T-helper 17 cell (primary cell): ENCODE measurements around the gene CD22. TPM values are rescaled to one million over a fixed set of nuclear protein-coding genes. Genes with fewer than 3 reads are reported as not detected.
"Not testable (repeated sequence)": the region's sequence is repeated elsewhere in the genome, so short reads cannot be mapped to it uniquely, and the experiment has no call there.

Source experiments
- ATAC-seq: fragments of 150-1000 bp; cut with Tn5 transposase; 2 replicates; pipeline ENCODE4 v1.10.0; 2021; ENCODE audit warnings: mild to moderate bottlenecking, moderate library complexity
- DNase-seq, 3 donors: peaks; one replicate each; pipeline versions ENCODE4 v3.0.0 to v3.0.0-alpha.2; 2020 to 2021
- H3K9me3 ChIP-seq: one replicate; pipeline ENCODE4 v1.7.0; 2013; ENCODE audit warnings: low read length, mild to moderate bottlenecking; ENCODE audit not compliant: control insufficient read depth, poor library complexity, severe bottlenecking
- H3K27ac Mint-ChIP-seq: one replicate; pipeline ENCODE4 v1.8.0; 2022; ENCODE audit warnings: mild to moderate bottlenecking, moderate library complexity, mixed read lengths
- H3K27me3 Mint-ChIP-seq: one replicate; pipeline ENCODE4 v1.8.0; 2022; ENCODE audit warnings: mixed read lengths
- H3K36me3 Mint-ChIP-seq: one replicate; pipeline ENCODE4 v1.8.0; 2022; ENCODE audit warnings: low read depth, mixed read lengths
- H3K4me1 Mint-ChIP-seq: one replicate; pipeline ENCODE4 v1.8.0; 2022; ENCODE audit warnings: mild to moderate bottlenecking, mixed read lengths
- H3K4me3 Mint-ChIP-seq: one replicate; pipeline ENCODE4 v1.8.0; 2022; ENCODE audit warnings: mild to moderate bottlenecking, moderate library complexity, mixed read lengths
- total RNA-seq, 4 donors: library from RNA in 2 of 4; stranded (reverse) in 2 of 4; gene quantifications; one replicate each; pipeline ENCODE4 v1.2.3 and lab custom pipeline; 2022 to 2026

Gene CD22
- total RNA-seq, 2 donors from 2014 or later, result 1.3 to 36.1 TPM

GRCh38 chr19:35365303-35365702, 36.3 kb downstream of the CD22 start:
- ATAC-seq (no peak), DNase-seq (no peak)
- no peak overlapping the region for H3K27ac Mint-ChIP-seq
- H3K4me3 Mint-ChIP-seq, result no peak overlapping the region
- peaks cover 59% of the 10 kb centered on the region for H3K27me3 Mint-ChIP-seq
- peaks cover 5% of the 10 kb centered on the region for H3K4me1 Mint-ChIP-seq
- no peaks in the 10 kb centered on the region for H3K9me3 ChIP-seq
- H3K36me3 Mint-ChIP-seq, result peaks cover 4% of the 10 kb centered on the region

GRCh38 chr19:35368378-35368777, 39.4 kb downstream of the CD22 start:
- peaks cover 5% of the 10 kb centered on the region for H3K4me1 Mint-ChIP-seq
- ATAC-seq, result no peak
- H3K27ac Mint-ChIP-seq, result no peak overlapping the region
- peaks cover 40% of the 10 kb centered on the region for H3K27me3 Mint-ChIP-seq
- no peaks in the 10 kb centered on the region for H3K9me3 ChIP-seq
- no peak for DNase-seq
- H3K36me3 Mint-ChIP-seq, result peaks cover 4% of the 10 kb centered on the region
- no peak overlapping the region for H3K4me3 Mint-ChIP-seq

GRCh38 chr19:35369522-35369921, 40.5 kb downstream of the CD22 start:
- no peaks in the 10 kb centered on the region for H3K9me3 ChIP-seq
- no peak overlapping the region for H3K4me3 Mint-ChIP-seq
- H3K27ac Mint-ChIP-seq, result no peak overlapping the region
- DNase-seq (no peak), ATAC-seq (no peak)
- H3K4me1 Mint-ChIP-seq, result peaks cover 7% of the 10 kb centered on the region
- H3K36me3 Mint-ChIP-seq, result peaks cover 4% of the 10 kb centered on the region
- peaks cover 47% of the 10 kb centered on the region for H3K27me3 Mint-ChIP-seq

- no peaks in the 10 kb centered on the region for H3K9me3 ChIP-seq
- H3K27ac Mint-ChIP-seq, result no peak within 1 kb of the TSS
- H3K4me1 Mint-ChIP-seq, result peaks cover 6% of the 10 kb centered on the region
- ATAC-seq (no peak), DNase-seq (no peak)
- H3K36me3 Mint-ChIP-seq, result peaks cover 6% of the 10 kb centered on the region
- H3K4me3 Mint-ChIP-seq, result no peak within 1 kb of the TSS
- H3K27me3 Mint-ChIP-seq, result peaks cover 44% of the 10 kb centered on the region
Observed at GRCh38 chr19:35370722-35371121, 41.7 kb downstream of the CD22 start, which contains the start of gene GPR42. Gene GPR42 (plus strand): TSS chr19:35371068. CDS start chr19:35371360, 292 bp downstream.

GRCh38 chr19:35373492-35373891, 44.5 kb downstream of the CD22 start:
- H3K4me1 Mint-ChIP-seq, result peaks cover 10% of the 10 kb centered on the region
- H3K36me3 Mint-ChIP-seq, result peaks cover 4% of the 10 kb centered on the region
- peaks cover 25% of the 10 kb centered on the region for H3K27me3 Mint-ChIP-seq
- no peak overlapping the region for H3K4me3 Mint-ChIP-seq
- ATAC-seq (no peak), DNase-seq (no peak)
- no peaks in the 10 kb centered on the region for H3K9me3 ChIP-seq
- no peak overlapping the region for H3K27ac Mint-ChIP-seq

- H3K9me3 ChIP-seq, H3K36me3 Mint-ChIP-seq, ATAC-seq, H3K4me3 Mint-ChIP-seq, H3K27ac Mint-ChIP-seq, H3K4me1 Mint-ChIP-seq, DNase-seq: not testable (repeated sequence)
- peaks cover 20% of the 10 kb centered on the region for H3K27me3 Mint-ChIP-seq
Observed at GRCh38 chr19:35374031-35374430, 45.0 kb downstream of the CD22 start.

- H3K4me3 Mint-ChIP-seq, result no peak overlapping the region
- H3K36me3 Mint-ChIP-seq, result peaks cover 2% of the 10 kb centered on the region
- no peak for ATAC-seq
- peaks cover 20% of the 10 kb centered on the region for H3K27me3 Mint-ChIP-seq
- H3K27ac Mint-ChIP-seq, result peak overlapping the region; percentile 59
- no peaks in the 10 kb centered on the region for H3K9me3 ChIP-seq
- DNase-seq, result no peak
- peaks cover 7% of the 10 kb centered on the region for H3K4me1 Mint-ChIP-seq
Observed at GRCh38 chr19:35375505-35376307, 46.7 kb downstream of the CD22 start.

- Mint-ChIP-seq H3K4me3 (no peak overlapping the region), H3K4me1 (peaks cover 11% of the 10 kb centered on the region), H3K27ac (no peak overlapping the region), H3K27me3 (peaks cover 31% of the 10 kb centered on the region), H3K36me3 (peaks cover 2% of the 10 kb centered on the region)
- DNase-seq, result no peak
- ATAC-seq, result no peak
- no peaks in the 10 kb centered on the region for H3K9me3 ChIP-seq
Observed at GRCh38 chr19:35377656-35378055, 48.7 kb downstream of the CD22 start.

- Mint-ChIP-seq H3K4me3 (no peak overlapping the region), H3K4me1 (peaks cover 11% of the 10 kb centered on the region), H3K36me3 (peaks cover 2% of the 10 kb centered on the region), H3K27me3 (peaks cover 35% of the 10 kb centered on the region), H3K27ac (no peak overlapping the region)
- no peak for ATAC-seq
- DNase-seq, result no peak
- no peaks in the 10 kb centered on the region for H3K9me3 ChIP-seq
Observed at GRCh38 chr19:35378356-35378755, 49.4 kb downstream of the CD22 start.

- ATAC-seq, H3K36me3 Mint-ChIP-seq, H3K27ac Mint-ChIP-seq, H3K4me1 Mint-ChIP-seq, H3K9me3 ChIP-seq, DNase-seq, H3K4me3 Mint-ChIP-seq: not testable (repeated sequence)
- H3K27me3 Mint-ChIP-seq, result peaks cover 28% of the 10 kb centered on the region
Observed at GRCh38 chr19:35379545-35379944, 50.6 kb downstream of the CD22 start.

GRCh38 chr19:35379992-35380391, 51.0 kb downstream of the CD22 start:
- H3K9me3 ChIP-seq, result no peaks in the 10 kb centered on the region
- H3K4me3 Mint-ChIP-seq, result no peak overlapping the region
- no peak overlapping the region for H3K27ac Mint-ChIP-seq
- H3K27me3 Mint-ChIP-seq, result peaks cover 27% of the 10 kb centered on the region
- peaks cover 8% of the 10 kb centered on the region for H3K4me1 Mint-ChIP-seq
- H3K36me3 Mint-ChIP-seq, result peaks cover 2% of the 10 kb centered on the region
- no peak for DNase-seq
- no peak for ATAC-seq

GRCh38 chr19:35380450-35381124, 51.6 kb downstream of the CD22 start:
- no peaks in the 10 kb centered on the region for H3K36me3 Mint-ChIP-seq
- H3K4me1 Mint-ChIP-seq, result peaks cover 8% of the 10 kb centered on the region
- H3K27ac Mint-ChIP-seq, result no peak overlapping the region
- DNase-seq, result no peak
- peaks cover 21% of the 10 kb centered on the region for H3K27me3 Mint-ChIP-seq
- H3K9me3 ChIP-seq, result no peaks in the 10 kb centered on the region
- no peak overlapping the region for H3K4me3 Mint-ChIP-seq
- no peak for ATAC-seq

GRCh38 chr19:35381318-35381717, 52.3 kb downstream of the CD22 start:
- Mint-ChIP-seq H3K4me1 (peaks cover 8% of the 10 kb centered on the region), H3K36me3 (no peaks in the 10 kb centered on the region), H3K27ac (peak overlapping the region; percentile 32), H3K4me3 (no peak overlapping the region), H3K27me3 (peaks cover 15% of the 10 kb centered on the region)
- ATAC-seq (no peak), DNase-seq (no peak)
- H3K9me3 ChIP-seq, result no peaks in the 10 kb centered on the region
